ENCODE measurements around the gene AMZ1. TPM values are rescaled to one million over a fixed set of nuclear protein-coding genes. Genes with fewer than 3 reads are reported as not detected.
"Not testable (repeated sequence)": the region's sequence is repeated elsewhere in the genome, so short reads cannot be mapped to it uniquely, and the experiment has no call there.

AMZ1 gene
- total and polyA plus RNA-seq, 11 donors: 0.01 to 0.48 (median 0.05) TPM; not detected in 6

DNA sequence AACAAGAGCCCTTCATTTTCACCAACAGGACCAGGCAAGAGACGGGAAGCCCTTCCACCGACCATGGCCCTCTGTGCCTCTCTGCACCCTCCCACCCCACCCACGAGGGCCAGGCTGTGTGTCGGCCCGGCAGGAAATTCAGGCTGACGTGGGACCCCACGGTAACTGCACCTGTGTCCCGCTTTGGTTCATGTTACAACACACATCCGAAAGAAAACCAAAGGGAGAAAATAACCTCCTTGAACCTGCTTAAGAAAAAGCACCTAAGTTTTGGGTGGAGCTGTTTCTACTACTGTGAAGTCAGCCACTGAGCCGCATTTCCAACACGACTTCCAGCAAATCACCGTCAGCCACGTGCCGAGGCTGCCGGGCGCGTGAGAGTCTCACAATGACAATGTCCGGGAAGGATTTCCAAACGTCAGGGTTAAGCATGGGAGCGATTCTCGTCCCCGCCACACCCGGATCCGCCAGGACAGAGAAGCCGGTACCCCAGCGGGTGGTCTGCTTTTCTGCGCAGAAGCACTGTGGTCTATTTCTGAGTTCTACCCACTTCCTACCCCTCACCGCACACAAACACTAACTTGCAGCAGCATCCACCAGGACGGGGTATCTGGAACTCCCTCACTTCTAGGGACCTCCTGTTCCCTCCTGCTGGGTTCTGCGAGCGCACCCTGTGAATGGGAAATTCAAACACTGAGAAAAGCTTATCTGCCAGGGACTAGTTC is 36.6 kb downstream of the AMZ1 start:
- no peaks in the 10 kb centered on the region for H3K9me3 ChIP-seq
- no peak overlapping the region for H3K4me3 ChIP-seq
- H3K27me3 ChIP-seq: no peaks in the 10 kb centered on the region
- H3K4me1 ChIP-seq: peaks cover 0 to 24% (median 0%) of the 10 kb centered on the region in 12 donors
- no peak overlapping the region for H3K27ac ChIP-seq
- no peak for ATAC-seq
- DNase-seq: peak in 3 of 5 donors; percentile 14 to 32 (median 18)
- peaks cover 0 to 68% (median 28%) of the 10 kb centered on the region in 9 donors for H3K36me3 ChIP-seq
- intact Hi-C loops (cut with DNase I): no loop called here
- TF ChIP-seq, protein P1, sequence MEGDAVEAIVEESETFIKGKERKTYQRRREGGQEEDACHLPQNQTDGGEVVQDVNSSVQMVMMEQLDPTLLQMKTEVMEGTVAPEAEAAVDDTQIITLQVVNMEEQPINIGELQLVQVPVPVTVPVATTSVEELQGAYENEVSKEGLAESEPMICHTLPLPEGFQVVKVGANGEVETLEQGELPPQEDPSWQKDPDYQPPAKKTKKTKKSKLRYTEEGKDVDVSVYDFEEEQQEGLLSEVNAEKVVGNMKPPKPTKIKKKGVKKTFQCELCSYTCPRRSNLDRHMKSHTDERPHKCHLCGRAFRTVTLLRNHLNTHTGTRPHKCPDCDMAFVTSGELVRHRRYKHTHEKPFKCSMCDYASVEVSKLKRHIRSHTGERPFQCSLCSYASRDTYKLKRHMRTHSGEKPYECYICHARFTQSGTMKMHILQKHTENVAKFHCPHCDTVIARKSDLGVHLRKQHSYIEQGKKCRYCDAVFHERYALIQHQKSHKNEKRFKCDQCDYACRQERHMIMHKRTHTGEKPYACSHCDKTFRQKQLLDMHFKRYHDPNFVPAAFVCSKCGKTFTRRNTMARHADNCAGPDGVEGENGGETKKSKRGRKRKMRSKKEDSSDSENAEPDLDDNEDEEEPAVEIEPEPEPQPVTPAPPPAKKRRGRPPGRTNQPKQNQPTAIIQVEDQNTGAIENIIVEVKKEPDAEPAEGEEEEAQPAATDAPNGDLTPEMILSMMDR (IDR thresholded peaks at IDR 0.05): no peak
- no peak for TF ChIP-seq POLR2A (IDR thresholded peaks at IDR 0.05)
- 93 to 96% (median 95%) methylated on average over 31 of the region's 31 CpGs for whole genome bisulfite sequencing, 4 donors

DNA sequence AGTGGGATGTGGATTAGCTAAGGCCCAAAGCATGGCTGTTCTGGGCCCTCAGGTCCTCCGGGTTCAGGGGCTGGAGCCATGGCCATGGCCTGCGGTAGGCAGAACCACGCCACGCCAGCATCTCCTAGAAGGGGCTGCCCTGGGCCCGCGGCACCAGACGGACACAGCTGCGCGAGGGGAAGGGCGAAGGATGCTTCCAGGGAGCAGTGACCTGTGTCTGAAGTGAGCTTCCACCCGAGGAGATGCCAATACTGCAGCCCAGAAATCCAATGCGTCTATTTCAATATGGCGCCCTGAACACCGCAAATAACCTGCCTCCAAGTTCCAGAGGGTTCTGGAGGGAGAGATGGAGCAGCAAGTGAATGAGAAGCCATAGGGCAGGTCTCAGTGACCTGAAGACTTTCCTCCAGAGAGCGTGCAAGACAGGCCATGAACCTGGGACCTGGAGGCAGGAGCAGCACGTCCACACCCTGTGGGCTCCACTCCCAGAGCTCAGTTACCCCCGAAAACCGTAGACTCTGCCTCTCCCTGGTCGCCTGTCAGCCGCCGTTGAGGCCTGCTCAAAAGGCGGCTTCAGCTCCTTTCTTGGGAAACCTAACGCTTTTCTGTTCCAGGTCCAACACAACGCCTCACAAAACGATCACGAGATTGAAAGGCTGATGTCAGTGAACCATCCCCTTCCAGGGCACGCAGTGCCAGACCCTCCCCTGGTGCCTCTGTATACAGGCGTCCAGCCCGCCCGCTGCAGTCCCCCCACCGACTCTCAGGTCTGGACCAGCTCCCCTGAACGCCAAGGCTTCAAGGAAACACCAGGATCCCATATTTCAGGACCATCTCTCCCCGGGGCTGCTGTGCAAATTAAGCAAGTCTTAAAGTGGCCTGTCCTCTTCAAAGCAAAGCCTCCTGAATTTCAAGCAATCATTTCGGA is 37.4 kb downstream of the AMZ1 start:
- TF ChIP-seq, protein P1 (IDR thresholded peaks at IDR 0.05): no peak
- no peak for TF ChIP-seq POLR2A (IDR thresholded peaks at IDR 0.05)
- 95 to 98% (median 97%) methylated on average over 33 to 34 of the region's 34 CpGs for WGBS, 4 donors
- no peak overlapping the region for H3K27ac ChIP-seq
- H3K36me3 ChIP-seq: peaks cover 0 to 70% (median 29%) of the 10 kb centered on the region in 9 donors
- H3K9me3 ChIP-seq: no peaks in the 10 kb centered on the region
- H3K4me1 ChIP-seq: peaks cover 0 to 32% (median 2%) of the 10 kb centered on the region in 12 donors
- intact Hi-C loops (cut with DNase I): no loop called here
- ATAC-seq (peak in 1 of 4 donors; percentile 3), DNase-seq (peak in 3 of 5 donors; percentile 14 to 55 (median 22))
- no peak overlapping the region for H3K4me3 ChIP-seq
- H3K27me3 ChIP-seq: no peaks in the 10 kb centered on the region

DNA sequence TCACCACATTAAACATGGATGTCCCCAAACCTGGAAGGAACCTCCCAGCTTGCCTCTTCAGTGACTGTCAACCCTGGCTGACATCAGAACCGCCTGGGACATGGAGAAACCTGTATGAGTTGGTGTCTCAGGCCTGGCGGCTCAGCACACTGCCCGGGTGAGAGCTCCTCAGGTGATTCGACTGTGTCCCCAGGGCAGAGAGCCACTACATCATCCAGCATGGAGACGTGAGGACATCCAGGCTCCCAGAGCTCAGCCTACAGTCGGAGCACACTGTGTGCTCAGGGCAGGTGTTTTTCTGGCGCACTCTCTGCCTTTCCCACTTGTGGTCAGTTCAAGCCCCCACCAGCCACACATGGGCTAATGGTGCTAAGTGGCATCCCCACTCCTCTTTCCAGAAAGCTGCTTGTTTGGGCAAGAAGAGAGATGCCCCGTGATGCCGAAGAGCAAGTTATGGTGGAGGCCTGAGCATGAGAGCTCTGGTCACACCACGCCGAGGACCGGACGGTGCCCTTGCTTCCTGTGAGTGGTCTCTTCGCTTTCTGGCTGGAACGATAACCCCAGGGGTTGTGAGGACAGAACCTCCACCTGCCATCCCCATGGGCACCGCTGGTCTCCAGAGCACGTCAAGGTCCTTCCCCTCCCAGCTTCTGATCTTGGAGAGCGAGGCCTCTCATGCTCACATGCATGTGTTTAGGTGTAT is 38.5 kb downstream of the AMZ1 start:
- Histone ChIP-seq H3K27me3 (no peaks in the 10 kb centered on the region), H3K9me3 (no peaks in the 10 kb centered on the region), H3K4me3 (no peak overlapping the region), H3K4me1 (peaks cover 0 to 28% (median 2%) of the 10 kb centered on the region in 12 donors), H3K27ac (no peak overlapping the region), H3K36me3 (peaks cover 0 to 72% (median 37%) of the 10 kb centered on the region in 9 donors)
- TF ChIP-seq, protein P1 (IDR thresholded peaks at IDR 0.05): no peak
- no peak for TF ChIP-seq POLR2A (IDR thresholded peaks at IDR 0.05)
- DNase-seq (peak in 3 of 5 donors; percentile 16 to 29 (median 27)), ATAC-seq (no peak)
- intact Hi-C loops (cut with DNase I): no loop called here
- 91 to 95% (median 92%) methylated on average over 18 of the region's 18 CpGs for WGBS, 4 donors

DNA sequence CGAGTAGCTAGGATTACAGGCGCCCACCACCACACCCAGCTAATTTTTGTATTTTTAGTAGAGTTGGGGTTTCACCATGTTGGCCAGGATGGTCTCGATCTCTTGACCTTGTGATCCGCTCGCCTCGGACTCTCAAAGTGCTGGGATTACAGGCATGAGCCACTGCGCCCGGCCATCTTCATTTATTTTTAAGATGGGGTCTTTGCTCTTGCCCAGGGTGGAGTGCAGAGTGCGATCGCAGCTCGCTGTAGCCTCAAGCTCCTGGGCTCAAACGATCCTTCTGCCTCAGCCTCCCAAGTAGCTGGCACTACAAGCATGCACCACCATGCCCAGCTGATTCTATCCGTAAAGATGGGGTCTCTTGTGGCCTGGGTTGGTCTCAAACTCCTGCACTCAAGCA is 39.2 kb downstream of the AMZ1 start:
- H3K4me1 ChIP-seq: peaks cover 0 to 28% (median 2%) of the 10 kb centered on the region in 12 donors
- H3K27me3 ChIP-seq; H3K9me3 ChIP-seq; H3K27ac ChIP-seq; intact Hi-C loops (cut with DNase I); H3K4me3 ChIP-seq; ATAC-seq: not testable (repeated sequence)
- WGBS, 4 donors: 83 to 97% (median 89%) methylated on average over 13 of the region's 13 CpGs
- peaks cover 0 to 70% (median 38%) of the 10 kb centered on the region in 9 donors for H3K36me3 ChIP-seq
- DNase-seq: peak in 1 of 5 donors; percentile 15
